ENCODE data around the gene POLR1G. TPM values are rescaled to one million over a fixed set of nuclear protein-coding genes. Genes with fewer than 3 reads are reported as not detected.

POLR1G gene
- total and polyA plus RNA-seq, 2 experiments from 2014 or later, result 6.0 to 17.8 TPM

DNA sequence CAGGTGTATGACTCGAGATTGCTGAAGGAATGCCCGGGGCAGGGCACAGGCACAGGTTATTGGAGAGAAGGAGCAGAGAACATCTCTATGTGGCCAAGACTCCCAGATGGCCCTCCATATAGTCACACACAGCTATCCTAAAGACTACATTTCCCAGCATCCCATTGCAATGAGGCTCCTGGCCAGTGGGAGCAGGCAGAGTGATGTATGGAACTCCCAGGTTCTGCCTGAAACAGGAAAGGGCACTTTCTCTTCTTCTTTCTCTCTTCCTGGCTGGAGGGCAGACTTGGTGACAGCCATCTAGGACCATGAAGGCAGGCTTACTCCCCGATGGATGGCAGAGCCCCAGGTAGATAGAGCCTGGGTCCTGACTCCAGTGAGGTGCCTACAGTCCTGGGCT, 15.1 kb upstream of the POLR1G start:
- Histone ChIP-seq H3K27me3 (peaks cover under 1% of the 10 kb centered on the region), H3K4me3 (no peak overlapping the region), H3K4me1 (ENCODE audit: low read depth) (no peaks in the 10 kb centered on the region), H3K9me3 (ENCODE audit: low read depth) (no peaks in the 10 kb centered on the region), H3K36me3 (no peaks in the 10 kb centered on the region), H3K27ac (no peak overlapping the region)
- peak in 1 of 2 donors; percentile 46 for DNase-seq (ENCODE audit: low read depth in 1 of 2, low spot score in 1 of 2)
- TF ChIP-seq, protein P1, sequence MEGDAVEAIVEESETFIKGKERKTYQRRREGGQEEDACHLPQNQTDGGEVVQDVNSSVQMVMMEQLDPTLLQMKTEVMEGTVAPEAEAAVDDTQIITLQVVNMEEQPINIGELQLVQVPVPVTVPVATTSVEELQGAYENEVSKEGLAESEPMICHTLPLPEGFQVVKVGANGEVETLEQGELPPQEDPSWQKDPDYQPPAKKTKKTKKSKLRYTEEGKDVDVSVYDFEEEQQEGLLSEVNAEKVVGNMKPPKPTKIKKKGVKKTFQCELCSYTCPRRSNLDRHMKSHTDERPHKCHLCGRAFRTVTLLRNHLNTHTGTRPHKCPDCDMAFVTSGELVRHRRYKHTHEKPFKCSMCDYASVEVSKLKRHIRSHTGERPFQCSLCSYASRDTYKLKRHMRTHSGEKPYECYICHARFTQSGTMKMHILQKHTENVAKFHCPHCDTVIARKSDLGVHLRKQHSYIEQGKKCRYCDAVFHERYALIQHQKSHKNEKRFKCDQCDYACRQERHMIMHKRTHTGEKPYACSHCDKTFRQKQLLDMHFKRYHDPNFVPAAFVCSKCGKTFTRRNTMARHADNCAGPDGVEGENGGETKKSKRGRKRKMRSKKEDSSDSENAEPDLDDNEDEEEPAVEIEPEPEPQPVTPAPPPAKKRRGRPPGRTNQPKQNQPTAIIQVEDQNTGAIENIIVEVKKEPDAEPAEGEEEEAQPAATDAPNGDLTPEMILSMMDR (IDR thresholded peaks at IDR 0.05; ENCODE audit: low read depth, low read length), result no peak

DNA sequence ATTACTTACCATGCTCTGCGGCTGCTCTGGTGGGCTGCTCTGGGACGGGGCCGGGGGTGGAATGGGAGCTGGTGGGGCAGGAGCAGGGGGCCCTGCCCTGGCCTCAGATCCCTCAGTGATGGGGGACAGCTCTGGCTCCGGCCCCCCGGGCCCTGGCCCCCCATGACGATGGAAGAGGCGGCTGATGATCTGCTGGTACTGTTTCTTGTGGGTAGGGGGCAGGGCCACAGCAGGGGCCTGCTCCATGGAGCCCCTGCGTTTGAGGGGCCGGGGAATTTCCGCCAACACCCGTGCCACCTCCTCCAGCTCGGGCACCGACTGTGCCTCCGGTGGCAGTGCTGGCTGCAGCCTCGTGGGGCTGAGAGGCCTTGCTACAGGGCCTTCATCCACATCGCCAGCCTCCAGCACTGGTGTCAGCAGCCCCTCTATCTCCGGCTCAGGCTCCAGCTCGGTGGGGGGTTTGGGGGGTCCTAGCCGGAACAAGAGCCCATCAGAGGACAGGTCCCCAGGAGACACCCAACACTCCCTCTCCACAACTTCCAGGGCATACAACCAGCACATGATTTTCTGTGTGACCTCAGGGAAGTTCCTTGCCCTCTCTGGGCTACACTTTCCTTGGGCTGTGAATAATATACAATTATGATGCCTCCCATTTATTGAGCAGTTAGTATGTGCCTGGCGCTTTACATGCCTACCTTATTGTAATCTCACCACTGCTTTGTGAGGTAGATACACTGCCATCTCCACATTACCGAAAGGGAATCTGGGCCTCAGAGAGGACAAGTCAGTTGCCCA, 14.4 kb upstream of the POLR1G start:
- no peak for DNase-seq (ENCODE audit: low read depth in 1 of 2, low spot score in 1 of 2)
- Histone ChIP-seq H3K9me3 (ENCODE audit: low read depth) (no peaks in the 10 kb centered on the region), H3K27ac (no peak overlapping the region), H3K36me3 (no peaks in the 10 kb centered on the region), H3K4me1 (ENCODE audit: low read depth) (no peaks in the 10 kb centered on the region), H3K4me3 (no peak overlapping the region), H3K27me3 (peaks cover 8% of the 10 kb centered on the region)
- TF ChIP-seq, protein P1 (IDR thresholded peaks at IDR 0.05; ENCODE audit: low read depth, low read length), result no peak

DNA sequence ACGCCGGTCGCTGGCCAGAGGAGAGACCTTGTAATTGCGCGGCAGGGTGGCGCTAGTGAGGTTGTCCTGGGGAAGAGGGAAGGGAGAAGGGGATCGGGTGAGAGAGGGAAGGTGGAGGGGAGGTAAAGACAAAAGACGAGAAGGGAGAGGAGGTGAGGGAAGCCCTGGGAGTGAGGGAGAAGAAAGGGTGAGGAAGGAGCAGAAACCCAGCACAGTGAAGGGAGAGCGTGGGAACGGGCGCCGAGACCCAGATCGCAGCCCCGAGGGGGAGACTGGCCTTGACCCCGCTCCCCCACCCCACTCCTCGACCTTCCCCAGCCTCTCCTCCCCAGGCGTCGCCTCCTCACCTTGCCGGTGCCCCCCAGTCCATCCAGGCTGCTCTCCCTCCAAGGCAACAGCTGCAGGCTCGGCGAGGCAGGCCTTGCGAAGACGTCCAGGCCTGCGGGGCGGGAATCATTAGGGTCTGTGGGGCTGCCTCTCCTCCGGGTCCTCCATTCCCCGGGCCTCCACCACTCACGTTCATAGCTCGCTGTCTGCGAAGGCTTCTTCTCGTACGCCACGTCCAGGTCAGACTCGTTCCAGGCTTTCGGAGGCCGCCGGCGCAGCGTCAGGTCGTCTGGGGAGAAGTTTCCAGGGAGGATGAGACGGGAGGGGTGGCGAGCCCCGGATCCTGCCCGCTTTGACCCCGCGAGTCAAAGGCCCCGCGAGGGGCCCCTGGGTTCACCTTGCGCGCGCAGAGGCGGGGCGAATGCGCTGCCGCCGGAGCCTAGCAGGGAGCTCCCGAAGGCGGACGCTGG, 10.4 kb upstream of the POLR1G start:
- Histone ChIP-seq H3K4me3 (no peak overlapping the region), H3K9me3 (ENCODE audit: low read depth) (no peaks in the 10 kb centered on the region), H3K36me3 (no peaks in the 10 kb centered on the region), H3K4me1 (ENCODE audit: low read depth) (peaks cover 7% of the 10 kb centered on the region), H3K27ac (no peak overlapping the region), H3K27me3 (peaks cover 9% of the 10 kb centered on the region)
- DNase-seq (ENCODE audit: low read depth in 1 of 2, low spot score in 1 of 2), result no peak
- TF ChIP-seq, protein P1 (IDR thresholded peaks at IDR 0.05; ENCODE audit: low read depth, low read length), result no peak

- Histone ChIP-seq H3K27me3 (peaks cover 9% of the 10 kb centered on the region), H3K9me3 (ENCODE audit: low read depth) (no peaks in the 10 kb centered on the region), H3K27ac (no peak overlapping the region), H3K4me3 (no peak overlapping the region), H3K4me1 (ENCODE audit: low read depth) (peaks cover 21% of the 10 kb centered on the region), H3K36me3 (no peaks in the 10 kb centered on the region)
- TF ChIP-seq, protein P1 (IDR thresholded peaks at IDR 0.05; ENCODE audit: low read depth, low read length), result no peak
- no peak for DNase-seq (ENCODE audit: low read depth in 1 of 2, low spot score in 1 of 2)
These were observed 6.3 kb upstream of the POLR1G start for GRCh38 chr19:45400192-45400591.

DNA sequence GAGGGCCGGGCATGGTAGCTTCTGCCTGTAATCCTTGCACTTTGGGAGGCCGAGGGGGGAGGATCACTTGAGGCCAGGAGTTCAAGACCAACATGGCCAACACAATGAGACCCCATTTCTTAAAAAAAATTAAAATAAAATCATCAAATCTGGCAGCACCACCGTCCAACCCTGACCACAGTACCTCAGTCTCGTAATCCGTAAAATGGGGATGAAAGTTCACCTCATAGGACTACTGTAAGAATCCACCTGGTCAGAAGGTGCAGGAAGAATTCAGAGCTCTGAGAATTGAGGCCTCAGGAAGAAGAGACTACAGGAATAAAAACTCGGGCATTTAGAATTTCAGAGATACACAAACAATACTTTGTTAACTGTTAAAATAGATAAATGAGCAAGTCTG, 4.6 kb upstream of the POLR1G start:
- H3K4me1 ChIP-seq (ENCODE audit: low read depth), result peaks cover 21% of the 10 kb centered on the region
- H3K36me3 ChIP-seq, result no peaks in the 10 kb centered on the region
- H3K27ac ChIP-seq, result no peak overlapping the region
- no peaks in the 10 kb centered on the region for H3K9me3 ChIP-seq (ENCODE audit: low read depth)
- DNase-seq (ENCODE audit: low read depth in 1 of 2, low spot score in 1 of 2), result no peak
- TF ChIP-seq, protein P1 (IDR thresholded peaks at IDR 0.05; ENCODE audit: low read depth, low read length), result no peak
- no peak overlapping the region for H3K4me3 ChIP-seq
- H3K27me3 ChIP-seq, result peaks cover 3% of the 10 kb centered on the region
